Ishikawa (cell line): ENCODE measurements around the gene ACSM2B.

Experiments used
- CEBPB ChIP-seq: IDR thresholded peaks from 2 replicates; pipeline ENCODE4 v1.6.1; 2012
- CREB1 ChIP-seq: IDR thresholded peaks from 2 replicates; pipeline ENCODE4 v1.6.1; 2012; ENCODE audit warnings: low read depth
- EP300 ChIP-seq: IDR thresholded peaks from 2 replicates; pipeline ENCODE4 v1.6.1; 2012; ENCODE audit warnings: borderline replicate concordance
- FOXM1 ChIP-seq: IDR thresholded peaks from 2 replicates; pipeline ENCODE4 v1.6.1; 2012; ENCODE audit warnings: low read depth, borderline replicate concordance
- MAX ChIP-seq: IDR thresholded peaks from 2 replicates; pipeline ENCODE4 v1.6.1; 2012
- NFIC ChIP-seq: IDR thresholded peaks from 2 replicates; pipeline ENCODE4 v1.6.1; 2012
- RAD21 ChIP-seq: IDR thresholded peaks from 2 replicates; pipeline ENCODE4 v1.6.1; 2012; ENCODE audit warnings: low read depth
- REST ChIP-seq: IDR thresholded peaks from 2 replicates; pipeline ENCODE4 v1.6.1; 2012; ENCODE audit warnings: low read depth, mild to moderate bottlenecking
- TAF1 ChIP-seq: IDR thresholded peaks from 2 replicates; pipeline ENCODE4 v1.6.1; 2012; ENCODE audit warnings: low read depth, mild to moderate bottlenecking
- TEAD4 ChIP-seq: IDR thresholded peaks from 2 replicates; pipeline ENCODE4 v1.6.1; 2012
- YY1 ChIP-seq: IDR thresholded peaks from 2 replicates; pipeline ENCODE4 v1.6.1; 2012; ENCODE audit warnings: low read depth
- ZBTB7A ChIP-seq: IDR thresholded peaks from 2 replicates; pipeline ENCODE4 v1.6.1; 2012; ENCODE audit warnings: low read depth

- TF ChIP-seq TAF1 (no peak), YY1 (no peak), NFIC (no peak), RAD21 (no peak), MAX (no peak), TEAD4 (no peak), REST (no peak), CREB1 (no peak), EP300 (no peak), CEBPB (no peak), ZBTB7A (no peak), FOXM1 (no peak)
Observed at GRCh38 chr16:20566864-20567263, 9.3 kb downstream of the ACSM2B start.
